Activated T-helper 17 cell treated with anti-CD3 and anti-CD28 coated beads, Interleukin-2, amount 50 U/mL, for 72 hours (primary cell): ENCODE results near the gene ARSG. TPM values are rescaled to one million over a fixed set of nuclear protein-coding genes. Genes with fewer than 3 reads are reported as not detected.

Experiments used
- ATAC-seq: fragments of 150-1000 bp; cut with Tn5 transposase; replicated peaks from 2 replicates; pipeline ENCODE4 v1.10.0; 2021; ENCODE audit warnings: mild to moderate bottlenecking, moderate library complexity
- H3K27ac Mint-ChIP-seq: one replicate; pipeline ENCODE4 v1.8.0; 2022; ENCODE audit warnings: mixed read lengths
- H3K27me3 Mint-ChIP-seq: one replicate; pipeline ENCODE4 v1.8.0; 2022; ENCODE audit warnings: mixed read lengths
- H3K36me3 Mint-ChIP-seq: one replicate; pipeline ENCODE4 v1.8.0; 2022; ENCODE audit warnings: low read depth, mild to moderate bottlenecking, mixed read lengths
- H3K4me1 Mint-ChIP-seq: one replicate; pipeline ENCODE4 v1.8.0; 2022; ENCODE audit warnings: mixed read lengths
- H3K4me3 Mint-ChIP-seq: one replicate; pipeline ENCODE4 v1.8.0; 2022; ENCODE audit warnings: mild to moderate bottlenecking, mixed read lengths
- H3K9me3 Mint-ChIP-seq: one replicate; pipeline ENCODE4 v1.8.0; 2022; ENCODE audit warnings: mixed read lengths
- total RNA-seq, 2 donors: library from RNA; stranded (reverse); gene quantifications; one replicate each; pipeline ENCODE4 v1.2.3, GENCODE V29; 2022

Gene ARSG
- total RNA-seq, 2 donors from 2014 or later = 4.8 to 6.3 TPM

- Mint-ChIP-seq H3K27me3 (no peaks in the 10 kb centered on the region), H3K9me3 (no peaks in the 10 kb centered on the region), H3K4me3 (no peak overlapping the region), H3K4me1 (peaks cover 1% of the 10 kb centered on the region), H3K27ac (peak overlapping the region; percentile 17), H3K36me3 (peaks cover 38% of the 10 kb centered on the region)
- ATAC-seq = no peak
These were observed 155.3 kb downstream of the ARSG start for GRCh38 chr17:68446626-68447041.

GRCh38 chr17:68449021-68449739 lies 157.9 kb downstream of the ARSG start:
- no peak for ATAC-seq
- Mint-ChIP-seq H3K27me3 (no peaks in the 10 kb centered on the region), H3K4me3 (no peak overlapping the region), H3K4me1 (peaks cover 4% of the 10 kb centered on the region), H3K36me3 (peaks cover 38% of the 10 kb centered on the region), H3K9me3 (no peaks in the 10 kb centered on the region), H3K27ac (no peak overlapping the region)

- H3K27me3 Mint-ChIP-seq = no peaks in the 10 kb centered on the region
- ATAC-seq = no peak
- peaks cover 4% of the 10 kb centered on the region for H3K4me1 Mint-ChIP-seq
- no peak overlapping the region for H3K4me3 Mint-ChIP-seq
- no peak overlapping the region for H3K27ac Mint-ChIP-seq
- H3K9me3 Mint-ChIP-seq = no peaks in the 10 kb centered on the region
- H3K36me3 Mint-ChIP-seq = peaks cover 35% of the 10 kb centered on the region
These were observed 159.1 kb downstream of the ARSG start for GRCh38 chr17:68450391-68450790.

GRCh38 chr17:68450801-68451200 lies 159.5 kb downstream of the ARSG start:
- H3K9me3 Mint-ChIP-seq = no peaks in the 10 kb centered on the region
- H3K27me3 Mint-ChIP-seq = no peaks in the 10 kb centered on the region
- H3K4me1 Mint-ChIP-seq = peaks cover 4% of the 10 kb centered on the region
- ATAC-seq = no peak
- no peak overlapping the region for H3K4me3 Mint-ChIP-seq
- H3K36me3 Mint-ChIP-seq = peaks cover 35% of the 10 kb centered on the region
- no peak overlapping the region for H3K27ac Mint-ChIP-seq

GRCh38 chr17:68451670-68452354 lies 160.5 kb downstream of the ARSG start:
- no peaks in the 10 kb centered on the region for H3K27me3 Mint-ChIP-seq
- H3K36me3 Mint-ChIP-seq = peaks cover 35% of the 10 kb centered on the region
- no peaks in the 10 kb centered on the region for H3K9me3 Mint-ChIP-seq
- no peak overlapping the region for H3K27ac Mint-ChIP-seq
- H3K4me3 Mint-ChIP-seq = no peak overlapping the region
- H3K4me1 Mint-ChIP-seq = peaks cover 4% of the 10 kb centered on the region
- ATAC-seq = no peak

GRCh38 chr17:68452724-68453290 lies 161.5 kb downstream of the ARSG start:
- no peak overlapping the region for H3K27ac Mint-ChIP-seq
- H3K36me3 Mint-ChIP-seq = peaks cover 35% of the 10 kb centered on the region
- H3K27me3 Mint-ChIP-seq = no peaks in the 10 kb centered on the region
- H3K4me3 Mint-ChIP-seq = no peak overlapping the region
- peaks cover 4% of the 10 kb centered on the region for H3K4me1 Mint-ChIP-seq
- no peak for ATAC-seq
- no peaks in the 10 kb centered on the region for H3K9me3 Mint-ChIP-seq

GRCh38 chr17:68453991-68454665 lies 162.8 kb downstream of the ARSG start:
- Mint-ChIP-seq H3K9me3 (no peaks in the 10 kb centered on the region), H3K27ac (no peak overlapping the region), H3K4me3 (no peak overlapping the region), H3K36me3 (peaks cover 23% of the 10 kb centered on the region), H3K27me3 (no peaks in the 10 kb centered on the region), H3K4me1 (peaks cover 16% of the 10 kb centered on the region)
- no peak for ATAC-seq

GRCh38 chr17:68455901-68456338 lies 164.6 kb downstream of the ARSG start:
- no peak overlapping the region for H3K27ac Mint-ChIP-seq
- no peaks in the 10 kb centered on the region for H3K9me3 Mint-ChIP-seq
- peak overlapping the region; percentile 80 for H3K4me3 Mint-ChIP-seq
- peaks cover 24% of the 10 kb centered on the region for H3K4me1 Mint-ChIP-seq
- H3K27me3 Mint-ChIP-seq = no peaks in the 10 kb centered on the region
- H3K36me3 Mint-ChIP-seq = peaks cover 6% of the 10 kb centered on the region
- no peak for ATAC-seq

GRCh38 chr17:68456339-68457167 lies 165.3 kb downstream of the ARSG start:
- peaks cover 3% of the 10 kb centered on the region for H3K36me3 Mint-ChIP-seq
- H3K4me3 Mint-ChIP-seq = peak overlapping the region; percentile 80
- H3K27me3 Mint-ChIP-seq = no peaks in the 10 kb centered on the region
- no peak for ATAC-seq
- H3K27ac Mint-ChIP-seq = no peak overlapping the region
- H3K4me1 Mint-ChIP-seq = peaks cover 30% of the 10 kb centered on the region
- H3K9me3 Mint-ChIP-seq = no peaks in the 10 kb centered on the region

- Mint-ChIP-seq H3K4me1 (peaks cover 36% of the 10 kb centered on the region), H3K4me3 (peak within 1 kb of the TSS; percentile 80), H3K9me3 (no peaks in the 10 kb centered on the region), H3K36me3 (no peaks in the 10 kb centered on the region), H3K27me3 (no peaks in the 10 kb centered on the region), H3K27ac (peak within 1 kb of the TSS; percentile 40)
- peak; percentile 20 for ATAC-seq
These were observed 165.9 kb downstream of the ARSG start, which contains the start of gene WIPI1 for GRCh38 chr17:68457168-68457538. WIPI1 (minus strand) TSS chr17:68457496; CDS start chr17:68457421, 75 bp downstream.

- no peaks in the 10 kb centered on the region for H3K27me3 Mint-ChIP-seq
- H3K4me3 Mint-ChIP-seq = peak overlapping the region; percentile 80
- peaks cover 41% of the 10 kb centered on the region for H3K4me1 Mint-ChIP-seq
- peak; percentile 91 for ATAC-seq
- H3K9me3 Mint-ChIP-seq = no peaks in the 10 kb centered on the region
- no peaks in the 10 kb centered on the region for H3K36me3 Mint-ChIP-seq
- H3K27ac Mint-ChIP-seq = peak overlapping the region; percentile 40
These were observed 166.4 kb downstream of the ARSG start for GRCh38 chr17:68457539-68458259.

- peak overlapping the region; percentile 80 for H3K4me3 Mint-ChIP-seq
- peak overlapping the region; percentile 40 for H3K27ac Mint-ChIP-seq
- H3K27me3 Mint-ChIP-seq = no peaks in the 10 kb centered on the region
- H3K36me3 Mint-ChIP-seq = no peaks in the 10 kb centered on the region
- ATAC-seq = peak; percentile 2
- peaks cover 38% of the 10 kb centered on the region for H3K4me1 Mint-ChIP-seq
- no peaks in the 10 kb centered on the region for H3K9me3 Mint-ChIP-seq
These were observed 167.2 kb downstream of the ARSG start for GRCh38 chr17:68458260-68459036.
